ENCODE results near the gene RBM20.

GRCh38 chr10:110791541-110792073 lies 147.5 kb downstream of the RBM20 start:
- TF ChIP-seq, protein P1, sequence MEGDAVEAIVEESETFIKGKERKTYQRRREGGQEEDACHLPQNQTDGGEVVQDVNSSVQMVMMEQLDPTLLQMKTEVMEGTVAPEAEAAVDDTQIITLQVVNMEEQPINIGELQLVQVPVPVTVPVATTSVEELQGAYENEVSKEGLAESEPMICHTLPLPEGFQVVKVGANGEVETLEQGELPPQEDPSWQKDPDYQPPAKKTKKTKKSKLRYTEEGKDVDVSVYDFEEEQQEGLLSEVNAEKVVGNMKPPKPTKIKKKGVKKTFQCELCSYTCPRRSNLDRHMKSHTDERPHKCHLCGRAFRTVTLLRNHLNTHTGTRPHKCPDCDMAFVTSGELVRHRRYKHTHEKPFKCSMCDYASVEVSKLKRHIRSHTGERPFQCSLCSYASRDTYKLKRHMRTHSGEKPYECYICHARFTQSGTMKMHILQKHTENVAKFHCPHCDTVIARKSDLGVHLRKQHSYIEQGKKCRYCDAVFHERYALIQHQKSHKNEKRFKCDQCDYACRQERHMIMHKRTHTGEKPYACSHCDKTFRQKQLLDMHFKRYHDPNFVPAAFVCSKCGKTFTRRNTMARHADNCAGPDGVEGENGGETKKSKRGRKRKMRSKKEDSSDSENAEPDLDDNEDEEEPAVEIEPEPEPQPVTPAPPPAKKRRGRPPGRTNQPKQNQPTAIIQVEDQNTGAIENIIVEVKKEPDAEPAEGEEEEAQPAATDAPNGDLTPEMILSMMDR (optimal IDR thresholded peaks at IDR 0.05 in 1 of 3, IDR thresholded peaks at IDR 0.05 in 1 of 3, conservative IDR thresholded peaks at IDR 0.05 in 1 of 3; ENCODE audit: extremely low read depth in 1 of 3, insufficient read depth in 2 of 3, low read length in 3 of 3) = no peak
- TF ChIP-seq EZH2 (IDR thresholded peaks at IDR 0.05; ENCODE audit: low read length) = no peak

Data from keratinocyte (primary cell).